OCI-LY1 (cell line): Measurements from ENCODE around the gene LHX3.

ENCODE experiments used
- H2AFZ ChIP-seq: fragments of 200-600 bp; sonication (generic), shearing (Covaris generic); 2 replicates; pipeline ENCODE4 v1.6.0; 2014; ENCODE audit warnings: antibody characterized with exemption, mild to moderate bottlenecking, low read length
- H3F3A ChIP-seq: fragments of 200-600 bp; sonication (generic), shearing (Covaris generic); 2 replicates; pipeline ENCODE4 v1.6.0; 2014; ENCODE audit warnings: mild to moderate bottlenecking, antibody characterized with exemption, low read length, moderate library complexity; ENCODE audit not compliant: insufficient read depth
- H3K27ac ChIP-seq: fragments of 200-600 bp; sonication (generic); 2 replicates; pipeline ENCODE4 v1.5.1; 2014; ENCODE audit warnings: low read length, mixed run types, mild to moderate bottlenecking, low read depth; ENCODE audit not compliant: poor library complexity, severe bottlenecking
- H3K27me3 ChIP-seq: fragments of 200-600 bp; sonication (generic); 2 replicates; pipeline ENCODE4 v1.6.0; 2014; ENCODE audit warnings: antibody characterized with exemption, mild to moderate bottlenecking, low read length, moderate library complexity; ENCODE audit not compliant: insufficient read depth
- H3K36me3 ChIP-seq: fragments of 200-600 bp; sonication (generic); 2 replicates; pipeline ENCODE4 v1.6.1; 2014; ENCODE audit warnings: mild to moderate bottlenecking, antibody characterized with exemption, low read length, moderate library complexity, mixed read lengths; ENCODE audit not compliant: insufficient read depth
- H3K4me1 ChIP-seq: fragments of 200-600 bp; sonication (generic); 2 replicates; pipeline ENCODE4 v1.5.1; 2014; ENCODE audit warnings: mild to moderate bottlenecking, low read length, moderate library complexity; ENCODE audit not compliant: insufficient read depth, severe bottlenecking
- H3K4me2 ChIP-seq: fragments of 200-600 bp; sonication (generic), shearing (Covaris generic); 2 replicates; pipeline ENCODE4 v1.6.1; 2014; ENCODE audit warnings: low read length
- H3K4me3 ChIP-seq: fragments of 200-600 bp; sonication (generic); 2 replicates; pipeline ENCODE4 v1.5.1; 2014; ENCODE audit warnings: low read length, low read depth, mild to moderate bottlenecking, mixed read lengths; ENCODE audit not compliant: poor library complexity, severe bottlenecking
- H3K79me2 ChIP-seq: fragments of 200-600 bp; shearing (Covaris generic); 2 replicates; pipeline ENCODE4 v1.6.1; 2016; ENCODE audit warnings: mixed run types, low read length, mixed read lengths; ENCODE audit not compliant: insufficient read depth
- H3K9ac ChIP-seq: fragments of 200-600 bp; sonication (generic), shearing (Covaris generic); 2 replicates; pipeline ENCODE4 v1.6.1; 2014; ENCODE audit warnings: mild to moderate bottlenecking, low read length, mixed read lengths
- H3K9me2 ChIP-seq: fragments of 200-600 bp; sonication (generic), shearing (Covaris generic); 2 replicates; pipeline ENCODE4 v1.6.1; 2014; ENCODE audit warnings: low read depth, mild to moderate bottlenecking, low read length, mixed read lengths
- H3K9me3 ChIP-seq: fragments of 200-600 bp; shearing (Covaris generic); 2 replicates; pipeline ENCODE4 v1.6.1; 2014; ENCODE audit warnings: low read length, mixed read lengths
- H4K20me1 ChIP-seq: fragments of 200-600 bp; sonication (generic), shearing (Covaris generic); 2 replicates; pipeline ENCODE4 v1.6.0; 2016; ENCODE audit warnings: mild to moderate bottlenecking, low read length; ENCODE audit not compliant: insufficient read depth
- CTCF ChIP-seq: fragments of 200-600 bp; sonication (generic), shearing (Covaris generic); IDR thresholded peaks from 2 replicates; pipeline ENCODE4 v1.5.1; 2017; ENCODE audit warnings: mild to moderate bottlenecking, antibody characterized with exemption, low read length, moderate library complexity, mixed read lengths
- EZH2 ChIP-seq: fragments of 200-600 bp; sonication (generic), shearing (Covaris generic); IDR thresholded peaks from 2 replicates; pipeline ENCODE4 v1.8.0; 2017; ENCODE audit warnings: borderline replicate concordance, mixed run types, mild to moderate bottlenecking, antibody characterized with exemption, low read length, moderate library complexity, mixed read lengths

The LHX3 gene

GRCh38 chr9:136242918-136243525, 38.1 kb upstream of the LHX3 start:
- peaks cover 75% of the 10 kb centered on the region for H3K4me1 ChIP-seq
- peak overlapping the region; percentile 89 for H3K27ac ChIP-seq
- peaks cover 9% of the 10 kb centered on the region; the same call in 1 of the 2 replicates for H3F3A ChIP-seq
- peaks cover 29% of the 10 kb centered on the region for H3K36me3 ChIP-seq
- peaks cover 46% of the 10 kb centered on the region for H3K79me2 ChIP-seq
- TF ChIP-seq CTCF: peak; percentile 60
- TF ChIP-seq EZH2: no peak
- no peak overlapping the region for H2AFZ ChIP-seq
- H3K9me3 ChIP-seq: no peaks in the 10 kb centered on the region
- peaks cover 5% of the 10 kb centered on the region for H3K27me3 ChIP-seq
- peak overlapping the region; percentile 74 for H3K9ac ChIP-seq
- peak overlapping the region; percentile 78 for H3K4me3 ChIP-seq
- peak overlapping the region; percentile 84 for H3K4me2 ChIP-seq
- H4K20me1 ChIP-seq: no peaks in the 10 kb centered on the region
- no peaks in the 10 kb centered on the region for H3K9me2 ChIP-seq

- H3K4me1 ChIP-seq: peaks cover 81% of the 10 kb centered on the region
- H3K27me3 ChIP-seq: peaks cover 5% of the 10 kb centered on the region
- peak overlapping the region; percentile 54 for H3K9ac ChIP-seq
- H3K9me3 ChIP-seq: no peaks in the 10 kb centered on the region
- H3K4me3 ChIP-seq: peak overlapping the region; percentile 78
- no peaks in the 10 kb centered on the region for H3K9me2 ChIP-seq
- H4K20me1 ChIP-seq: no peaks in the 10 kb centered on the region
- peaks cover 48% of the 10 kb centered on the region for H3K79me2 ChIP-seq
- peak overlapping the region; percentile 84 for H3K4me2 ChIP-seq
- peaks cover 36% of the 10 kb centered on the region for H3K36me3 ChIP-seq
- peaks cover 9% of the 10 kb centered on the region; the same call in 1 of the 2 replicates for H3F3A ChIP-seq
- peak overlapping the region; percentile 89 for H3K27ac ChIP-seq
- no peak for TF ChIP-seq EZH2
- no peak for TF ChIP-seq CTCF
- H2AFZ ChIP-seq: no peak overlapping the region
These were observed 37.3 kb upstream of the LHX3 start for GRCh38 chr9:136242248-136242647.

- no peak overlapping the region for H2AFZ ChIP-seq
- peak overlapping the region; percentile 89 for H3K27ac ChIP-seq
- H3K9me2 ChIP-seq: no peaks in the 10 kb centered on the region
- H3K4me1 ChIP-seq: peaks cover 81% of the 10 kb centered on the region
- H3K4me2 ChIP-seq: peak overlapping the region; percentile 84
- H3K4me3 ChIP-seq: peak overlapping the region; percentile 40
- H4K20me1 ChIP-seq: no peaks in the 10 kb centered on the region
- TF ChIP-seq EZH2 (no peak), CTCF (peak; percentile 11; the same call in 1 of the 2 replicates)
- peaks cover 48% of the 10 kb centered on the region for H3K79me2 ChIP-seq
- peak overlapping the region; percentile 33; the same call in 1 of the 2 replicates for H3K9ac ChIP-seq
- no peaks in the 10 kb centered on the region for H3K27me3 ChIP-seq
- H3K36me3 ChIP-seq: peaks cover 44% of the 10 kb centered on the region
- peaks cover 9% of the 10 kb centered on the region; the same call in 1 of the 2 replicates for H3F3A ChIP-seq
- no peaks in the 10 kb centered on the region for H3K9me3 ChIP-seq
These were observed 36.6 kb upstream of the LHX3 start for GRCh38 chr9:136241542-136241941.
